Measurements from ENCODE around the gene TMEM269. TPM values are rescaled to one million over a fixed set of nuclear protein-coding genes. Genes with fewer than 3 reads are reported as not detected.

Gene TMEM269
- total RNA-seq, 1 experiment from 2014 or later: 0.11 TPM

GRCh38 chr1:42773420-42773819, 11.4 kb upstream of the TMEM269 start:
- TF ChIP-seq EZH2 (IDR thresholded peaks at IDR 0.05; ENCODE audit: low read length, unreplicated experiment) (no peak), EZH2phosphoT487 (IDR thresholded peaks at IDR 0.05; ENCODE audit: borderline replicate concordance, low read length) (no peak), CTCF (conservative IDR thresholded peaks at IDR 0.05; ENCODE audit: low read depth, low read length) (no peak)
- Histone ChIP-seq H3F3A (ENCODE audit: low read length, unreplicated experiment) (no peaks in the 10 kb centered on the region), H3K79me2 (ENCODE audit: low read length) (peaks cover 44% of the 10 kb centered on the region), H3K27ac (ENCODE audit: low read length) (no peak overlapping the region), H4K20me1 (ENCODE audit: low read length) (no peaks in the 10 kb centered on the region), H3K9me3 (ENCODE audit: low read length) (no peaks in the 10 kb centered on the region), H3K4me2 (ENCODE audit: low read length) (no peak overlapping the region), H3K4me1 (ENCODE audit: insufficient read depth, low read length) (peaks cover 3% of the 10 kb centered on the region), H3K36me3 (ENCODE audit: low read depth, low read length) (peaks cover 29% of the 10 kb centered on the region), H3K4me3 (ENCODE audit: low read length) (no peak overlapping the region), H2AFZ (ENCODE audit: low read length) (no peak overlapping the region), H3K27me3 (ENCODE audit: low read length) (no peaks in the 10 kb centered on the region), H3K9me2 (replicated peaks; ENCODE audit: low read length) (no peaks in the 10 kb centered on the region), H3K9ac (ENCODE audit: low read length) (no peak overlapping the region)
- no peak for ATAC-seq
- CTCF ChIA-PET: no interaction called here
- POLR2A ChIA-PET (ENCODE audit: unreplicated experiment): interaction anchor here (0.6 kb wide), 1 partner anchor 235 kb away, joined by 8 read pairs; no protein-coding TSS in a partner anchor
- BruUV-seq (replicated peaks): no TSS peak
- no peak for DNase-seq
- intact Hi-C loops (cut with micrococcal nuclease): no loop called here

DNA sequence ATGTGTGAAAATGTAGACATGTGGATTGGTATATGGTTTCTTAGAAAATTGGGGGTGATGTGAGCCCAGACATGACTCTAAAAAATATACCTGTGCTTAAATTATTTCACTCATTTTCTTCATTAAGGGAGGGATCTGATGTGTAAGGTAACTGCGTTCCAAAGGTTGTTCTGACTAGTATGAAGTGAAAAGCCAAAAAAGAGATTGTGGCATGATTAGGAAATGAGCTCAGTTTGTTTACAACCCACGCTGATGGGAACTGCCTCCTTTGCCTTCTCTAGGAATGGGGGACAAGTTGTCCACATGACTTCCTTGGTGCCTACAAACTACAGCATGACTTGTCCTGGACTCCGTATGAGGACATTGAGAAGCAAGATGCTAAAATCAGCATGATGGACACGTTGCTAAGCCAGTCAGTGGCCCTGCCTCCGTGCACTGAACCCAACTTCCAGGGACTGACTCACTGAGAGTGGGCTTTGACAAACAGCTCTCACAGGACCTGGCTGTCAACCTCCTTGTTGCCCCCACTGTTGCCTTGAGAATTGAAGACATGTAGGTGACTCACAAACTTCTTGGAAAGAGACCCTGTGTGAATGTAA, 9.8 kb upstream of the TMEM269 start:
- ChIA-PET POLR2A (ENCODE audit: unreplicated experiment) (no interaction called here), CTCF (no interaction called here)
- Histone ChIP-seq H3K4me1 (ENCODE audit: insufficient read depth, low read length) (no peaks in the 10 kb centered on the region), H3K27ac (ENCODE audit: low read length) (no peak overlapping the region), H3K4me3 (ENCODE audit: low read length) (no peak overlapping the region), H3K36me3 (ENCODE audit: low read depth, low read length) (peaks cover 31% of the 10 kb centered on the region), H3K27me3 (ENCODE audit: low read length) (no peaks in the 10 kb centered on the region), H2AFZ (ENCODE audit: low read length) (no peak overlapping the region), H3K4me2 (ENCODE audit: low read length) (no peak overlapping the region), H3K9ac (ENCODE audit: low read length) (no peak overlapping the region), H3K79me2 (ENCODE audit: low read length) (peaks cover 28% of the 10 kb centered on the region), H3F3A (ENCODE audit: low read length, unreplicated experiment) (no peaks in the 10 kb centered on the region), H3K9me2 (replicated peaks; ENCODE audit: low read length) (no peaks in the 10 kb centered on the region), H3K9me3 (ENCODE audit: low read length) (no peaks in the 10 kb centered on the region), H4K20me1 (ENCODE audit: low read length) (no peaks in the 10 kb centered on the region)
- no peak for TF ChIP-seq EZH2 (IDR thresholded peaks at IDR 0.05; ENCODE audit: low read length, unreplicated experiment)
- ATAC-seq (no peak), DNase-seq (no peak)
- no TSS peak for BruUV-seq (replicated peaks)
- intact Hi-C loops (cut with micrococcal nuclease): no loop called here

DNA sequence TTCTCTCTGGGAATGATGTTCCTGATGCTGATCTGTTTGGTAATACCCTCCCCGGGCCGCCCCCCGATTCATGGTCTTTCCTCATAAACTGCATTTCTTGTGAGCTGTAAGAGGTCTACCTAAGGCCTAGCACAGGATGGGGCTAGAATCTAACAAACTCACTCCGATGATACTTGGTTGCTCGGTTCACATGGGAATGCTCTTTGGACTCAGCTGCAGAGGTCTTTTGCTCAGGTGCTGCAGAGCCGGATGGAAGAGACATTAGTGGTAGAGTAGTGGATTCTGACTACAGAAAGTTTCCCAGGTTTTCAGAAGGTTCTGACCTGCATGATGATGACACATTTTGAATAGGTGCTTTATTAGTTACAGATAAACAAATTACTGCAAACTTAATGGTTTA, 8.3 kb upstream of the TMEM269 start:
- Histone ChIP-seq H3K4me1 (ENCODE audit: insufficient read depth, low read length) (no peaks in the 10 kb centered on the region), H3K27me3 (ENCODE audit: low read length) (no peaks in the 10 kb centered on the region), H3K36me3 (ENCODE audit: low read depth, low read length) (peaks cover 28% of the 10 kb centered on the region), H3K9ac (ENCODE audit: low read length) (no peak overlapping the region), H3K4me3 (ENCODE audit: low read length) (no peak overlapping the region), H3K9me3 (ENCODE audit: low read length) (no peaks in the 10 kb centered on the region), H3K4me2 (ENCODE audit: low read length) (no peak overlapping the region), H2AFZ (ENCODE audit: low read length) (no peak overlapping the region), H3K9me2 (replicated peaks; ENCODE audit: low read length) (no peaks in the 10 kb centered on the region), H3F3A (ENCODE audit: low read length, unreplicated experiment) (no peaks in the 10 kb centered on the region), H4K20me1 (ENCODE audit: low read length) (no peaks in the 10 kb centered on the region), H3K27ac (ENCODE audit: low read length) (no peak overlapping the region), H3K79me2 (ENCODE audit: low read length) (peaks cover 14% of the 10 kb centered on the region)
- POLR2A ChIA-PET (ENCODE audit: unreplicated experiment): interaction anchor here (0.6 kb wide), 1 partner anchor 40 kb away, joined by 4 read pairs; the partner anchor contains the start of gene ERMAP
- no peak for ATAC-seq
- no TSS peak for BruUV-seq (replicated peaks)
- intact Hi-C loops (cut with micrococcal nuclease): no loop called here
- TF ChIP-seq EZH2 (IDR thresholded peaks at IDR 0.05; ENCODE audit: low read length, unreplicated experiment) (no peak), CTCF (conservative IDR thresholded peaks at IDR 0.05; ENCODE audit: low read depth, low read length) (no peak), EZH2phosphoT487 (IDR thresholded peaks at IDR 0.05; ENCODE audit: borderline replicate concordance, low read length) (no peak)
- DNase-seq: no peak
- CTCF ChIA-PET: no interaction called here
